GM21390 (cell line): ENCODE measurements around the gene KCNMB1.
"Not testable (repeated sequence)": the region's sequence is repeated elsewhere in the genome, so short reads cannot be mapped to it uniquely, and the experiment has no call there.

Source experiments
- ATAC-seq: cut with Tn5 transposase; IDR thresholded peaks from one replicate; pipeline ENCODE4 v1.9.1; 2021; ENCODE audit not compliant: unreplicated experiment

The KCNMB1 gene

GRCh38 chr5:170380361-170380951, 8.7 kb downstream of the KCNMB1 start:
- no peak for ATAC-seq

- ATAC-seq: no peak
Measured at GRCh38 chr5:170378740-170379139, 10.4 kb downstream of the KCNMB1 start.

GRCh38 chr5:170377027-170377426, 12.1 kb downstream of the KCNMB1 start:
- no peak for ATAC-seq

- not testable (repeated sequence) for ATAC-seq
Measured at GRCh38 chr5:170376526-170376925, 12.6 kb downstream of the KCNMB1 start.

GRCh38 chr5:170375283-170375682, 13.9 kb downstream of the KCNMB1 start:
- ATAC-seq: no peak

GRCh38 chr5:170372971-170373370, 16.2 kb downstream of the KCNMB1 start:
- no peak for ATAC-seq

- no peak for ATAC-seq
Measured at GRCh38 chr5:170368586-170368985, 20.6 kb downstream of the KCNMB1 start.

GRCh38 chr5:170366276-170366675, 22.9 kb downstream of the KCNMB1 start:
- no peak for ATAC-seq

- ATAC-seq: no peak
Measured at GRCh38 chr5:170365831-170366230, 23.3 kb downstream of the KCNMB1 start.

GRCh38 chr5:170365011-170365410, 24.2 kb downstream of the KCNMB1 start:
- no peak for ATAC-seq

- ATAC-seq: no peak
Measured at GRCh38 chr5:170363671-170364070, 25.5 kb downstream of the KCNMB1 start.

GRCh38 chr5:170362656-170363055, 26.5 kb downstream of the KCNMB1 start:
- no peak for ATAC-seq

- ATAC-seq: no peak
Measured at GRCh38 chr5:170362102-170362501, 27.1 kb downstream of the KCNMB1 start.

- no peak for ATAC-seq
Measured at GRCh38 chr5:170361616-170362015, 27.6 kb downstream of the KCNMB1 start.

- no peak for ATAC-seq
Measured at GRCh38 chr5:170361116-170361515, 28.1 kb downstream of the KCNMB1 start.

- ATAC-seq: no peak
Measured at GRCh38 chr5:170360709-170361108, 28.5 kb downstream of the KCNMB1 start.

GRCh38 chr5:170357955-170358444, 31.2 kb downstream of the KCNMB1 start:
- no peak for ATAC-seq

GRCh38 chr5:170355601-170356098, 33.5 kb downstream of the KCNMB1 start:
- ATAC-seq: no peak

- ATAC-seq: no peak
Measured at GRCh38 chr5:170353961-170354360, 35.2 kb downstream of the KCNMB1 start.

- no peak for ATAC-seq
Measured at GRCh38 chr5:170353011-170353761, 36.0 kb downstream of the KCNMB1 start.

- ATAC-seq: no peak
Measured at GRCh38 chr5:170348137-170348633, 41.0 kb downstream of the KCNMB1 start.

- ATAC-seq: no peak
Measured at GRCh38 chr5:170347022-170347567, 42.1 kb downstream of the KCNMB1 start.
